GM23338 (cell line): ENCODE results near the gene QKI. TPM values are rescaled to one million over a fixed set of nuclear protein-coding genes. Genes with fewer than 3 reads are reported as not detected.

Source experiments
- ATAC-seq: fragments of 200-7000 bp; cut with Tn5 transposase; 3 replicates; pipeline ENCODE4 v1.9.1; 2020
- DNase-seq: peaks from one replicate; pipeline ENCODE4 v3.0.0-alpha.2; 2015; ENCODE audit warnings: low spot score
- H2AFZ ChIP-seq: fragments of 200-600 bp; sonication (generic); 2 replicates; pipeline ENCODE4 v1.8.0; 2016; ENCODE audit warnings: antibody characterized with exemption, mild to moderate bottlenecking, moderate library complexity
- H3F3A ChIP-seq: fragments of 200-600 bp; sonication (generic); replicated peaks from 2 replicates; pipeline ENCODE4 v1.8.0; 2017; ENCODE audit warnings: antibody characterized with exemption, mixed run types, low read depth
- H3K27ac ChIP-seq: fragments of 200-600 bp; sonication (generic); 2 replicates; pipeline ENCODE4 v1.6.1; 2016; ENCODE audit warnings: low read depth
- H3K27me3 ChIP-seq: fragments of 200-600 bp; sonication (generic); 2 replicates; pipeline ENCODE4 v1.8.0; 2016; ENCODE audit warnings: mild to moderate bottlenecking, mixed run types, moderate library complexity; ENCODE audit not compliant: insufficient read depth
- H3K36me3 ChIP-seq: fragments of 200-600 bp; sonication (generic); 2 replicates; pipeline ENCODE4 v1.8.0; 2016; ENCODE audit warnings: mild to moderate bottlenecking; ENCODE audit not compliant: insufficient read depth
- H3K4me1 ChIP-seq: fragments of 200-600 bp; sonication (generic); 2 replicates; pipeline ENCODE4 v1.8.0; 2016; ENCODE audit warnings: mild to moderate bottlenecking, moderate library complexity; ENCODE audit not compliant: insufficient read depth
- H3K4me2 ChIP-seq: fragments of 200-600 bp; sonication (generic); 2 replicates; pipeline ENCODE4 v1.7.1; 2017; ENCODE audit warnings: mixed run types
- H3K4me3 ChIP-seq: fragments of 200-600 bp; sonication (generic); 2 replicates; pipeline ENCODE4 v1.6.1; 2016; ENCODE audit warnings: mixed run types
- H3K79me2 ChIP-seq: fragments of 200-600 bp; sonication (generic); replicated peaks from 2 replicates; pipeline ENCODE4 v1.8.0; 2017; ENCODE audit warnings: mild to moderate bottlenecking; ENCODE audit not compliant: insufficient read depth
- H3K9me2 ChIP-seq: fragments of 200-600 bp; sonication (generic); 2 replicates; pipeline ENCODE4 v1.8.0; 2017; ENCODE audit not compliant: insufficient read depth
- H4K20me1 ChIP-seq: fragments of 200-600 bp; sonication (generic); replicated peaks from 2 replicates; pipeline ENCODE4 v1.8.0; 2017; ENCODE audit warnings: mild to moderate bottlenecking; ENCODE audit not compliant: insufficient read depth
- H3K27ac Mint-ChIP-seq: 2 replicates; pipeline ENCODE4 v1.8.0; 2020; ENCODE audit warnings: inconsistent platforms, mild to moderate bottlenecking, moderate library complexity, mixed read lengths
- H3K27me3 Mint-ChIP-seq: 3 replicates; pipeline ENCODE4 v1.8.0; 2022; ENCODE audit warnings: low read depth, mild to moderate bottlenecking, moderate library complexity, mixed read lengths, inconsistent platforms; ENCODE audit not compliant: insufficient read depth, poor library complexity
- H3K36me3 Mint-ChIP-seq: 3 replicates; pipeline ENCODE4 v1.8.0; 2021; ENCODE audit warnings: low read depth, mild to moderate bottlenecking, inconsistent platforms, moderate library complexity, mixed read lengths
- H3K4me1 Mint-ChIP-seq: 3 replicates; pipeline ENCODE4 v1.8.0; 2020; ENCODE audit warnings: mild to moderate bottlenecking, inconsistent platforms, mixed read lengths
- H3K4me3 Mint-ChIP-seq: 3 replicates; pipeline ENCODE4 v1.8.0; 2021; ENCODE audit warnings: moderate library complexity, mild to moderate bottlenecking, inconsistent platforms, mixed read lengths
- H3K9me3 Mint-ChIP-seq: 3 replicates; pipeline ENCODE4 v1.8.0; 2020; ENCODE audit warnings: moderate library complexity, mild to moderate bottlenecking, inconsistent platforms, mixed read lengths
- CREB1 ChIP-seq: fragments of 250-450 bp; sonication (Bioruptor Pico); IDR thresholded peaks from 2 replicates; pipeline ENCODE4 v1.5.0; 2020; ENCODE audit warnings: low read depth, mild to moderate bottlenecking, moderate library complexity
- EZH2 ChIP-seq: fragments of 200-600 bp; sonication (generic); IDR thresholded peaks from one replicate; pipeline ENCODE4 v1.8.0; 2017; ENCODE audit warnings: antibody characterized with exemption, mild to moderate bottlenecking, low read depth; ENCODE audit not compliant: unreplicated experiment
- EZH2phosphoT487 ChIP-seq: fragments of 200-600 bp; sonication (generic); IDR thresholded peaks from one replicate; pipeline ENCODE4 v1.8.1; 2018; ENCODE audit warnings: antibody characterized with exemption; ENCODE audit not compliant: unreplicated experiment
- JUNB ChIP-seq: IDR thresholded peaks from one replicate; pipeline ENCODE4 v1.6.1; 2016; ENCODE audit warnings: antibody characterized with exemption; ENCODE audit not compliant: unreplicated experiment
- NANOG ChIP-seq: IDR thresholded peaks from 2 replicates; pipeline ENCODE4 v1.6.1; 2016; ENCODE audit warnings: antibody characterized with exemption, borderline replicate concordance
- POLR2AphosphoS5 ChIP-seq: IDR thresholded peaks from 2 replicates; pipeline ENCODE4 v1.6.1; 2016; ENCODE audit warnings: antibody characterized with exemption, low read depth
- STAT1 ChIP-seq: IDR thresholded peaks from one replicate; pipeline ENCODE4 v1.6.1; 2016; ENCODE audit warnings: antibody characterized with exemption; ENCODE audit not compliant: unreplicated experiment
- ZNF114 ChIP-seq: fragments of 250-450 bp; sonication (Bioruptor Pico); IDR thresholded peaks from 2 replicates; pipeline ENCODE4 v1.5.0; 2020; ENCODE audit warnings: mild to moderate bottlenecking, moderate library complexity
- ZNF331 ChIP-seq: fragments of 250-450 bp; sonication (Bioruptor Pico); IDR thresholded peaks from 2 replicates; pipeline ENCODE4 v1.5.0; 2020; ENCODE audit warnings: low read depth, mild to moderate bottlenecking, moderate library complexity
- polyA plus RNA-seq: library from polyadenylated mRNA; unstranded; fragments of >200 nt; fragmentation: Nextera tagmentation; extraction: Ambion mirVana; gene quantifications from 2 replicates; pipeline ENCODE4 v1.2.1, GENCODE V29; 2016
- total RNA-seq: library from RNA; depleted of rRNA; stranded (reverse); fragments of >200 nt; shearing (Covaris generic); gene quantifications from 2 replicates; pipeline ENCODE4 v1.2.3, GENCODE V29; 2014
- TF ChIP-seq, protein P1 (sequence below): IDR thresholded peaks from 2 replicates; pipeline ENCODE4 v1.6.1; 2016; ENCODE audit warnings: antibody characterized with exemption
- TF ChIP-seq, protein P2 (sequence below): IDR thresholded peaks from one replicate; pipeline ENCODE4 v1.6.1; 2018; ENCODE audit warnings: antibody characterized with exemption; ENCODE audit not compliant: unreplicated experiment
- TF ChIP-seq, protein P3 (sequence below): fragments of 250-450 bp; sonication (Bioruptor Pico); IDR thresholded peaks from 2 replicates; pipeline ENCODE4 v1.5.0; 2020; ENCODE audit warnings: mild to moderate bottlenecking, moderate library complexity
- TF ChIP-seq, protein P4 (sequence below), 2 experiments: fragments of 200-600 bp in 1 of 2; sonication (generic) in 1 of 2; conservative IDR thresholded peaks; 2 replicates each; pipeline versions ENCODE4 v1.5.1 to v1.6.1; 2016 to 2017; ENCODE audit warnings: antibody characterized with exemption in 2 of 2, low read depth in 2 of 2, mild to moderate bottlenecking in 2 of 2, moderate library complexity in 1 of 2

The QKI gene
- total and polyA plus RNA-seq, 2 experiments from 2014 or later: 60.8 to 159 TPM

DNA sequence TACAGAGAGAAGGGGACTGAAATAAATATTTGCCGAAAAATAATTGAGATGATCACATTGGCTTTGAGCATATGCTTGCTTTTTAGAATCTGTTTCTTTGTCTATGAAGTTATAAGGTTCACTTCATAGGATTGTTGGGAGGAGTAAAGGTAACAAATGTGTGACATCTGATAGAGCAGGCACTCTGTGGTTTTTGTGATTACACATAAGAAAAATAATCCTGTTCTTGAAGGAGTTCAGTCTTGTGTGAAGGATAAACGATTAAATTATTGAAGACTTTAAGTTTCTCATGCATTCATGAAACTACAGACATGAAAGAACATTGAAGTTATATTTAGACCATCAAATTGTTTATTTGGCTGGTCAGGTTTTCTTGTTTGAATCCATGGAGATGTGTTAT lies 45.0 kb downstream of the QKI start:
- peaks cover 100% of the 10 kb centered on the region for H3K79me2 ChIP-seq
- peaks cover 12% of the 10 kb centered on the region for H3K4me1 ChIP-seq
- H3K27me3 ChIP-seq: no peaks in the 10 kb centered on the region
- no peaks in the 10 kb centered on the region for H3K9me3 Mint-ChIP-seq
- H3K36me3 ChIP-seq: no peaks in the 10 kb centered on the region
- H3K4me1 Mint-ChIP-seq: peaks cover 41% of the 10 kb centered on the region
- no peak overlapping the region for H3K4me2 ChIP-seq
- no peak for ATAC-seq
- no peak for TF ChIP-seq CREB1 (CRISPR knock-in tag)
- TF ChIP-seq, protein P1, sequence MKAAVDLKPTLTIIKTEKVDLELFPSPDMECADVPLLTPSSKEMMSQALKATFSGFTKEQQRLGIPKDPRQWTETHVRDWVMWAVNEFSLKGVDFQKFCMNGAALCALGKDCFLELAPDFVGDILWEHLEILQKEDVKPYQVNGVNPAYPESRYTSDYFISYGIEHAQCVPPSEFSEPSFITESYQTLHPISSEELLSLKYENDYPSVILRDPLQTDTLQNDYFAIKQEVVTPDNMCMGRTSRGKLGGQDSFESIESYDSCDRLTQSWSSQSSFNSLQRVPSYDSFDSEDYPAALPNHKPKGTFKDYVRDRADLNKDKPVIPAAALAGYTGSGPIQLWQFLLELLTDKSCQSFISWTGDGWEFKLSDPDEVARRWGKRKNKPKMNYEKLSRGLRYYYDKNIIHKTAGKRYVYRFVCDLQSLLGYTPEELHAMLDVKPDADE: no peak
- no peak for TF ChIP-seq NANOG
- no peak for TF ChIP-seq EZH2phosphoT487
- TF ChIP-seq POLR2AphosphoS5: no peak
- TF ChIP-seq EZH2: no peak
- TF ChIP-seq, protein P2, sequence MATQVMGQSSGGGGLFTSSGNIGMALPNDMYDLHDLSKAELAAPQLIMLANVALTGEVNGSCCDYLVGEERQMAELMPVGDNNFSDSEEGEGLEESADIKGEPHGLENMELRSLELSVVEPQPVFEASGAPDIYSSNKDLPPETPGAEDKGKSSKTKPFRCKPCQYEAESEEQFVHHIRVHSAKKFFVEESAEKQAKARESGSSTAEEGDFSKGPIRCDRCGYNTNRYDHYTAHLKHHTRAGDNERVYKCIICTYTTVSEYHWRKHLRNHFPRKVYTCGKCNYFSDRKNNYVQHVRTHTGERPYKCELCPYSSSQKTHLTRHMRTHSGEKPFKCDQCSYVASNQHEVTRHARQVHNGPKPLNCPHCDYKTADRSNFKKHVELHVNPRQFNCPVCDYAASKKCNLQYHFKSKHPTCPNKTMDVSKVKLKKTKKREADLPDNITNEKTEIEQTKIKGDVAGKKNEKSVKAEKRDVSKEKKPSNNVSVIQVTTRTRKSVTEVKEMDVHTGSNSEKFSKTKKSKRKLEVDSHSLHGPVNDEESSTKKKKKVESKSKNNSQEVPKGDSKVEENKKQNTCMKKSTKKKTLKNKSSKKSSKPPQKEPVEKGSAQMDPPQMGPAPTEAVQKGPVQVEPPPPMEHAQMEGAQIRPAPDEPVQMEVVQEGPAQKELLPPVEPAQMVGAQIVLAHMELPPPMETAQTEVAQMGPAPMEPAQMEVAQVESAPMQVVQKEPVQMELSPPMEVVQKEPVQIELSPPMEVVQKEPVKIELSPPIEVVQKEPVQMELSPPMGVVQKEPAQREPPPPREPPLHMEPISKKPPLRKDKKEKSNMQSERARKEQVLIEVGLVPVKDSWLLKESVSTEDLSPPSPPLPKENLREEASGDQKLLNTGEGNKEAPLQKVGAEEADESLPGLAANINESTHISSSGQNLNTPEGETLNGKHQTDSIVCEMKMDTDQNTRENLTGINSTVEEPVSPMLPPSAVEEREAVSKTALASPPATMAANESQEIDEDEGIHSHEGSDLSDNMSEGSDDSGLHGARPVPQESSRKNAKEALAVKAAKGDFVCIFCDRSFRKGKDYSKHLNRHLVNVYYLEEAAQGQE: no peak
- TF ChIP-seq, protein P3, sequence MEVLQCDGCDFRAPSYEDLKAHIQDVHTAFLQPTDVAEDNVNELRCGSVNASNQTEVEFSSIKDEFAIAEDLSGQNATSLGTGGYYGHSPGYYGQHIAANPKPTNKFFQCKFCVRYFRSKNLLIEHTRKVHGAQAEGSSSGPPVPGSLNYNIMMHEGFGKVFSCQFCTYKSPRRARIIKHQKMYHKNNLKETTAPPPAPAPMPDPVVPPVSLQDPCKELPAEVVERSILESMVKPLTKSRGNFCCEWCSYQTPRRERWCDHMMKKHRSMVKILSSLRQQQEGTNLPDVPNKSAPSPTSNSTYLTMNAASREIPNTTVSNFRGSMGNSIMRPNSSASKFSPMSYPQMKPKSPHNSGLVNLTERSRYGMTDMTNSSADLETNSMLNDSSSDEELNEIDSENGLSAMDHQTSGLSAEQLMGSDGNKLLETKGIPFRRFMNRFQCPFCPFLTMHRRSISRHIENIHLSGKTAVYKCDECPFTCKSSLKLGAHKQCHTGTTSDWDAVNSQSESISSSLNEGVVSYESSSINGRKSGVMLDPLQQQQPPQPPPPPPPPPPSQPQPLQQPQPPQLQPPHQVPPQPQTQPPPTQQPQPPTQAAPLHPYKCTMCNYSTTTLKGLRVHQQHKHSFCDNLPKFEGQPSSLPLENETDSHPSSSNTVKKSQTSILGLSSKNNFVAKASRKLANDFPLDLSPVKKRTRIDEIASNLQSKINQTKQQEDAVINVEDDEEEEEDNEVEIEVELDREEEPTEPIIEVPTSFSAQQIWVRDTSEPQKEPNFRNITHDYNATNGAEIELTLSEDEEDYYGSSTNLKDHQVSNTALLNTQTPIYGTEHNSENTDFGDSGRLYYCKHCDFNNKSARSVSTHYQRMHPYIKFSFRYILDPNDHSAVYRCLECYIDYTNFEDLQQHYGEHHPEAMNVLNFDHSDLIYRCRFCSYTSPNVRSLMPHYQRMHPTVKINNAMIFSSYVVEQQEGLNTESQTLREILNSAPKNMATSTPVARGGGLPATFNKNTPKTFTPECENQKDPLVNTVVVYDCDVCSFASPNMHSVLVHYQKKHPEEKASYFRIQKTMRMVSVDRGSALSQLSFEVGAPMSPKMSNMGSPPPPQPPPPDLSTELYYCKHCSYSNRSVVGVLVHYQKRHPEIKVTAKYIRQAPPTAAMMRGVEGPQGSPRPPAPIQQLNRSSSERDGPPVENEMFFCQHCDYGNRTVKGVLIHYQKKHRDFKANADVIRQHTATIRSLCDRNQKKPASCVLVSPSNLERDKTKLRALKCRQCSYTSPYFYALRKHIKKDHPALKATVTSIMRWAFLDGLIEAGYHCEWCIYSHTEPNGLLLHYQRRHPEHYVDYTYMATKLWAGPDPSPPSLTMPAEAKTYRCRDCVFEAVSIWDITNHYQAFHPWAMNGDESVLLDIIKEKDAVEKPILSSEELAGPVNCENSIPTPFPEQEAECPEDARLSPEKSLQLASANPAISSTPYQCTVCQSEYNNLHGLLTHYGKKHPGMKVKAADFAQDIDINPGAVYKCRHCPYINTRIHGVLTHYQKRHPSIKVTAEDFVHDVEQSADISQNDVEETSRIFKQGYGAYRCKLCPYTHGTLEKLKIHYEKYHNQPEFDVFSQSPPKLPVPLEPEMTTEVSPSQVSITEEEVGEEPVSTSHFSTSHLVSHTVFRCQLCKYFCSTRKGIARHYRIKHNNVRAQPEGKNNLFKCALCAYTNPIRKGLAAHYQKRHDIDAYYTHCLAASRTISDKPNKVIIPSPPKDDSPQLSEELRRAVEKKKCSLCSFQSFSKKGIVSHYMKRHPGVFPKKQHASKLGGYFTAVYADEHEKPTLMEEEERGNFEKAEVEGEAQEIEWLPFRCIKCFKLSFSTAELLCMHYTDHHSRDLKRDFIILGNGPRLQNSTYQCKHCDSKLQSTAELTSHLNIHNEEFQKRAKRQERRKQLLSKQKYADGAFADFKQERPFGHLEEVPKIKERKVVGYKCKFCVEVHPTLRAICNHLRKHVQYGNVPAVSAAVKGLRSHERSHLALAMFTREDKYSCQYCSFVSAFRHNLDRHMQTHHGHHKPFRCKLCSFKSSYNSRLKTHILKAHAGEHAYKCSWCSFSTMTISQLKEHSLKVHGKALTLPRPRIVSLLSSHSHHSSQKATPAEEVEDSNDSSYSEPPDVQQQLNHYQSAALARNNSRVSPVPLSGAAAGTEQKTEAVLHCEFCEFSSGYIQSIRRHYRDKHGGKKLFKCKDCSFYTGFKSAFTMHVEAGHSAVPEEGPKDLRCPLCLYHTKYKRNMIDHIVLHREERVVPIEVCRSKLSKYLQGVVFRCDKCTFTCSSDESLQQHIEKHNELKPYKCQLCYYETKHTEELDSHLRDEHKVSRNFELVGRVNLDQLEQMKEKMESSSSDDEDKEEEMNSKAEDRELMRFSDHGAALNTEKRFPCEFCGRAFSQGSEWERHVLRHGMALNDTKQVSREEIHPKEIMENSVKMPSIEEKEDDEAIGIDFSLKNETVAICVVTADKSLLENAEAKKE: no peak
- TF ChIP-seq, protein P4, sequence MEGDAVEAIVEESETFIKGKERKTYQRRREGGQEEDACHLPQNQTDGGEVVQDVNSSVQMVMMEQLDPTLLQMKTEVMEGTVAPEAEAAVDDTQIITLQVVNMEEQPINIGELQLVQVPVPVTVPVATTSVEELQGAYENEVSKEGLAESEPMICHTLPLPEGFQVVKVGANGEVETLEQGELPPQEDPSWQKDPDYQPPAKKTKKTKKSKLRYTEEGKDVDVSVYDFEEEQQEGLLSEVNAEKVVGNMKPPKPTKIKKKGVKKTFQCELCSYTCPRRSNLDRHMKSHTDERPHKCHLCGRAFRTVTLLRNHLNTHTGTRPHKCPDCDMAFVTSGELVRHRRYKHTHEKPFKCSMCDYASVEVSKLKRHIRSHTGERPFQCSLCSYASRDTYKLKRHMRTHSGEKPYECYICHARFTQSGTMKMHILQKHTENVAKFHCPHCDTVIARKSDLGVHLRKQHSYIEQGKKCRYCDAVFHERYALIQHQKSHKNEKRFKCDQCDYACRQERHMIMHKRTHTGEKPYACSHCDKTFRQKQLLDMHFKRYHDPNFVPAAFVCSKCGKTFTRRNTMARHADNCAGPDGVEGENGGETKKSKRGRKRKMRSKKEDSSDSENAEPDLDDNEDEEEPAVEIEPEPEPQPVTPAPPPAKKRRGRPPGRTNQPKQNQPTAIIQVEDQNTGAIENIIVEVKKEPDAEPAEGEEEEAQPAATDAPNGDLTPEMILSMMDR (conservative IDR thresholded peaks at IDR 0.05; ENCODE audit: low read depth in 2 of 2): no peak
- TF ChIP-seq ZNF114 (CRISPR knock-in tag): no peak
- TF ChIP-seq ZNF331 (CRISPR knock-in tag): no peak
- TF ChIP-seq STAT1: no peak
- TF ChIP-seq JUNB: no peak
- no peaks in the 10 kb centered on the region for H3F3A ChIP-seq
- peaks cover 18% of the 10 kb centered on the region for H4K20me1 ChIP-seq
- H3K27me3 Mint-ChIP-seq: peaks cover 2% of the 10 kb centered on the region
- no peak overlapping the region for H3K4me3 Mint-ChIP-seq
- no peak overlapping the region for H3K27ac Mint-ChIP-seq
- H3K36me3 Mint-ChIP-seq: peaks cover 1% of the 10 kb centered on the region; the same call in 1 of the 3 replicates
- H3K27ac ChIP-seq: no peak overlapping the region
- H3K9me2 ChIP-seq: no peaks in the 10 kb centered on the region
- H2AFZ ChIP-seq: no peak overlapping the region
- no peak overlapping the region for H3K4me3 ChIP-seq
- DNase-seq: no peak
